Dendritic cell treated with granulocyte-macrophage colony-stimulating factor and Interleukin-4, amounts not matched to agents 40 ng/mL and 50 ng/mL, for 4 days (primary cell): ENCODE data around the gene JARID2.

Experiments used
- H3K27ac Mint-ChIP-seq: one replicate; pipeline ENCODE4 v1.8.0; 2022; ENCODE audit warnings: mild to moderate bottlenecking, mixed read lengths
- H3K27me3 Mint-ChIP-seq: one replicate; pipeline ENCODE4 v1.8.0; 2022; ENCODE audit warnings: mild to moderate bottlenecking, mixed read lengths
- H3K36me3 Mint-ChIP-seq: one replicate; pipeline ENCODE4 v1.8.0; 2022; ENCODE audit warnings: low read depth, mixed read lengths
- H3K4me1 Mint-ChIP-seq: one replicate; pipeline ENCODE4 v1.8.0; 2022; ENCODE audit warnings: low read depth, mixed read lengths
- H3K4me3 Mint-ChIP-seq: one replicate; pipeline ENCODE4 v1.8.0; 2022; ENCODE audit warnings: mild to moderate bottlenecking, moderate library complexity, mixed read lengths
- H3K9me3 Mint-ChIP-seq: one replicate; pipeline ENCODE4 v1.8.0; 2022; ENCODE audit warnings: mixed read lengths
- intact Hi-C: fragments of 100-400 bp; cut with micrococcal nuclease; formaldehyde crosslinking; loops from one replicate; pipeline ENCODE4 v1.15.0; 2022

JARID2 gene

DNA sequence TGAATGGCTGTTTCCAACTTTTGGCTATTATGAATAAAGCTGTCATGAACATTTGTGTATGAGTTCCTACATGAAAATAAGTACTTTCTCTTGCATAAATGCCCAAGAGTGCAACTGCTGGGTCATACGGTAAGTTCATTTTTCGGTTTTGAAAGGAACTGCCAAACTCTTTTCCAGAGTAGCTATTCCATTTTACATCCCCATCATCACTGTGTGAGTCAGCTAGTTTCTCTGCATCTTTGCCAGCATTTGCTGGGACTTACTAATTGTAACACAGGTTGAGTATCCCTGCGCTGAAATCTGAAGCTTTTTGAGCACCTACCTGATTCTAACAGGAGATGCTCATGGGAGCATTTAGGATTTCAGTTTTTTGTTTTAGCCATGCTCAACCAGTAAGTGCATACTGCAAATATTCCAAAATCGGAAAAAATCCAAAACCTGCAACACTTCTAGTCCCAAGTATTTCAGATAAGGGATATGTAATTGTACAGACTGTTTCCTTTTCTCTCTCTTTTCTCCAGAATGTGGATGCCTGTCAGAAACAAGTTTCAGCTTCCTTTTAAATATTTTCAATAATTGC is 298.5 kb downstream of the JARID2 start:
- H3K27ac Mint-ChIP-seq, result peak overlapping the region; percentile 75
- H3K27me3 Mint-ChIP-seq, result no peaks in the 10 kb centered on the region
- H3K9me3 Mint-ChIP-seq, result peaks cover 14% of the 10 kb centered on the region
- intact Hi-C loops, result no loop called here
- H3K4me3 Mint-ChIP-seq, result no peak overlapping the region
- H3K4me1 Mint-ChIP-seq, result peaks cover 33% of the 10 kb centered on the region
- H3K36me3 Mint-ChIP-seq, result peaks cover 11% of the 10 kb centered on the region

DNA sequence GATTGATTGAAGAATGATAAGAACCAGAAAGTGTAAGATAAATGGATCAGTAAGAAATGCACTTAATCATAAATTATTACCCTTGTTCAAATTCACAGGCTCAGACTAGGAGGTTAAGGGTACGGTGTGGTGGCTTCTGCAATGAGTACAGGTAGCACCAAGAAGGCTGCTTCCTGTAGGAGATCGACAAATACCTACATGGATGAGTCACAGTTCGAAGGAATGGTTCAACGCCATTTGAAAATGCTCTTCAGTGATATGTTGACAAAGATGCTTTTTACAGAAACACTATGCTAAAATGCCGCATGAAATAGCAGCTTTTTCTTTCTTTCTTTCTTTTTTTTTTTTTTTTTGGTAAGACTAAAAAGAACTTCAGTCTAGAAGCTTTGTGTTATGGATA is 300.7 kb downstream of the JARID2 start:
- peaks cover 14% of the 10 kb centered on the region for H3K9me3 Mint-ChIP-seq
- no peak overlapping the region for H3K27ac Mint-ChIP-seq
- peaks cover 16% of the 10 kb centered on the region for H3K36me3 Mint-ChIP-seq
- intact Hi-C loops, result no loop called here
- H3K27me3 Mint-ChIP-seq, result no peaks in the 10 kb centered on the region
- no peak overlapping the region for H3K4me3 Mint-ChIP-seq
- H3K4me1 Mint-ChIP-seq, result peaks cover 38% of the 10 kb centered on the region

DNA sequence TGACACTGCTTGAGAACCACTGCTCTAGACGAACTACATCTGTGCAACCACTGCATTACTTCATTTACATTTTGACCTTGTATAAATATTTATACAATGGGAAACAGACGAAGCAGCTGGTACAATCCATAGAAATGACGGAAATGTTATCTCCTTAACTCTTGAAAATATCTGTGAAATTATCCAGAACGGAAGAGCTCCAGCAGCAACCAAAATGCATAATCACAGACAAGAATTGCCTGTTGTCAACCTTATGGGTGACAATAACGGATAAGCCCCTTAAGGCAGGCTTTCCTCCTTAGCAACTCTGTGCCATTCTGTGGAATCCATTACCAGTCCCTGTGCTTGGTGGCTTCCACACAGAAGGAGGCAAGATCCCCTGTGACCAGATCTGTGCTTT is 301.5 kb downstream of the JARID2 start:
- no peaks in the 10 kb centered on the region for H3K27me3 Mint-ChIP-seq
- intact Hi-C loops, result no loop called here
- H3K27ac Mint-ChIP-seq, result no peak overlapping the region
- H3K4me3 Mint-ChIP-seq, result no peak overlapping the region
- H3K9me3 Mint-ChIP-seq, result peaks cover 14% of the 10 kb centered on the region
- peaks cover 43% of the 10 kb centered on the region for H3K4me1 Mint-ChIP-seq
- H3K36me3 Mint-ChIP-seq, result peaks cover 21% of the 10 kb centered on the region

GRCh38 chr6:15549371-15549770 is 303.5 kb downstream of the JARID2 start:
- Mint-ChIP-seq H3K9me3 (peaks cover 5% of the 10 kb centered on the region), H3K4me1 (peaks cover 49% of the 10 kb centered on the region), H3K27ac (peak overlapping the region; percentile 43), H3K27me3 (no peaks in the 10 kb centered on the region), H3K4me3 (no peak overlapping the region), H3K36me3 (peaks cover 16% of the 10 kb centered on the region)
- intact Hi-C loops, result no loop called here

DNA sequence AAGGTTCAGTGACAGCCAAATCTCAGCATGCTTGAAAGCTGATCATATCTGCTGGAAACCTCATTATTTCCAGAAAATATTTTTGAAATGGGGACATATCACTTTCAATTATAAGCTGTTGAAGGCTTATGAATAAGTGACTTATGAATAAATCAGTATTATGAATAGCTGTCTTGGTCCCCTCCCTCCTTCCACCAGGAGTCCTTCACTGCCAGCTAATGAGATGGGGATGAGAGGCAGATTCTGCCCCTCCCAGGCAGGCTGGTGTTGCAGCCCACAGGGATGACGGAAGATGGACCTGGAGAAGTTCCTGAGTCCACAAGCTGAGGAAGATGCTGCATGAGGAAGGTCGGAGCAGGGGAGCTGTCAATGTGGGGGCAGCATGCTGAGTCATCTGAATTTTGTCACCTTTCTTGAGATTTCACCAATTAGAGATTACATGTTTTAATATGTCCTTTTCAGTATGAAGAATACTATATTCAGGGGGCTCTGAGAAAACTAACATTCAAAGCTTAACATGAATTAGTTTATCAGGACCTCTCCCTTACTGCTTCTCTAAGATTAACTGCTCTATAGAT is 304.8 kb downstream of the JARID2 start:
- H3K4me1 Mint-ChIP-seq, result peaks cover 62% of the 10 kb centered on the region
- H3K27me3 Mint-ChIP-seq, result no peaks in the 10 kb centered on the region
- no peak overlapping the region for H3K4me3 Mint-ChIP-seq
- intact Hi-C loops, result no loop called here
- peaks cover 8% of the 10 kb centered on the region for H3K9me3 Mint-ChIP-seq
- H3K36me3 Mint-ChIP-seq, result peaks cover 18% of the 10 kb centered on the region
- no peak overlapping the region for H3K27ac Mint-ChIP-seq

GRCh38 chr6:15551262-15551661 is 305.4 kb downstream of the JARID2 start:
- intact Hi-C loops, result no loop called here
- H3K27me3 Mint-ChIP-seq, result no peaks in the 10 kb centered on the region
- no peak overlapping the region for H3K4me3 Mint-ChIP-seq
- peaks cover 8% of the 10 kb centered on the region for H3K9me3 Mint-ChIP-seq
- H3K4me1 Mint-ChIP-seq, result peaks cover 64% of the 10 kb centered on the region
- H3K27ac Mint-ChIP-seq, result no peak overlapping the region
- peaks cover 18% of the 10 kb centered on the region for H3K36me3 Mint-ChIP-seq

- H3K4me3 Mint-ChIP-seq, result no peak overlapping the region
- peaks cover 18% of the 10 kb centered on the region for H3K36me3 Mint-ChIP-seq
- peaks cover 70% of the 10 kb centered on the region for H3K4me1 Mint-ChIP-seq
- no peaks in the 10 kb centered on the region for H3K27me3 Mint-ChIP-seq
- H3K27ac Mint-ChIP-seq, result no peak overlapping the region
- intact Hi-C loops, result no loop called here
- peaks cover 8% of the 10 kb centered on the region for H3K9me3 Mint-ChIP-seq
These were observed 305.9 kb downstream of the JARID2 start for GRCh38 chr6:15551798-15552197.

DNA sequence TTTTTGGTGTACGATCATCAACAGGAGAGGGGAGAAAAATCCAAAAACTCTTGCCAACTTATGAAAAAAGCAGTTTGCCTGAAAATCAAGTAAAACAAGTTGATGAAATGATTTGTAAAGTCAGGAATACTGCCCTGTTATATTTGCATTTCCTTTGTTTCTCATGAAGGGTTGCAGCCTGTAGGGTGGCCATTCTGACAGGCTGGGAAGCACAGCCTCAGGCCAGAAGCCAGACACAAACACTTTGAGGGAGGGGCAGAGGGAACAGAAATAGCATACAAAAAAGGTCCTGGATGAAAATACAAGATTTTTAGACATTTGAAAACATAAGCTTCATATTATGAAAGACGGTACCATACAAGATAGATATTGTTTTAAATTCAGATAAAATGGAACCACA is 307.2 kb downstream of the JARID2 start:
- peaks cover 18% of the 10 kb centered on the region for H3K36me3 Mint-ChIP-seq
- no peak overlapping the region for H3K4me3 Mint-ChIP-seq
- no peak overlapping the region for H3K27ac Mint-ChIP-seq
- peaks cover 8% of the 10 kb centered on the region for H3K9me3 Mint-ChIP-seq
- H3K27me3 Mint-ChIP-seq, result no peaks in the 10 kb centered on the region
- peaks cover 74% of the 10 kb centered on the region for H3K4me1 Mint-ChIP-seq
- intact Hi-C loops, result no loop called here

DNA sequence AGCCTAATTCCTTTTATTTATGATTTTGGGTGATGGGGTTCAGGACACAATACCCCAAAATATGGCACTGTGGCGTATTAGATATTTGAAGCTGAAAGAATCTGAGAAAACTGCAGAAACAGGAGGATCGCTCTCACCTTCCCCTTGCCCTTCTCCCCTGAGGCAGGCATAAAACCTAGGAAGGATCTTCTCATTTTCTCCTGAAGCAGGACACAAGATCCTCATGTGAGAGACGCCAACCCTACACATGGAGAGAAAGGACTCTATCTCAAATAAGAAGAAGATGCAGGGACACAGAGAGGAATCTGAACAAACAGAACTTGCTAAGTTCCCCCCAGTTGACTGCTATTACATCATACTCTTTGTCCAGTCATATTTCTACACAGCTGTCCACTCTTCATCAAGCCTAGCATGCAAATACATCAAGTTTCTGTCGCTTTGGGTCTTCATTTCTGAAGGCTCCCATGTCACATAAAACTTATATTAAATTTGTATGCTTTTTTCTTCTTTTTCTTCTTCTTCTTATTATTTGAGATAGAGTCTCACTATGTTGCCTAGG is 307.9 kb downstream of the JARID2 start:
- Mint-ChIP-seq H3K27ac (peak overlapping the region; percentile 79), H3K36me3 (peaks cover 18% of the 10 kb centered on the region), H3K27me3 (no peaks in the 10 kb centered on the region), H3K4me1 (peaks cover 69% of the 10 kb centered on the region), H3K4me3 (no peak overlapping the region), H3K9me3 (peaks cover 8% of the 10 kb centered on the region)
- intact Hi-C loops, result no loop called here

- no peaks in the 10 kb centered on the region for H3K27me3 Mint-ChIP-seq
- H3K27ac Mint-ChIP-seq, result peak overlapping the region; percentile 79
- H3K4me3 Mint-ChIP-seq, result no peak overlapping the region
These were observed 308.8 kb downstream of the JARID2 start for GRCh38 chr6:15554728-15555100.

GRCh38 chr6:15555101-15556038 is 309.5 kb downstream of the JARID2 start:
- intact Hi-C loops, result no loop called here
- Mint-ChIP-seq H3K4me1 (peaks cover 58% of the 10 kb centered on the region), H3K27ac (peak overlapping the region; percentile 79), H3K36me3 (peaks cover 18% of the 10 kb centered on the region), H3K9me3 (peaks cover 8% of the 10 kb centered on the region), H3K4me3 (no peak overlapping the region), H3K27me3 (no peaks in the 10 kb centered on the region)

More at GRCh38 chr6:15554728-15555100, 308.8 kb downstream of the JARID2 start:
- H3K4me1 Mint-ChIP-seq, result peaks cover 61% of the 10 kb centered on the region
- peaks cover 8% of the 10 kb centered on the region for H3K9me3 Mint-ChIP-seq
- intact Hi-C loops, result no loop called here
- H3K36me3 Mint-ChIP-seq, result peaks cover 18% of the 10 kb centered on the region

DNA sequence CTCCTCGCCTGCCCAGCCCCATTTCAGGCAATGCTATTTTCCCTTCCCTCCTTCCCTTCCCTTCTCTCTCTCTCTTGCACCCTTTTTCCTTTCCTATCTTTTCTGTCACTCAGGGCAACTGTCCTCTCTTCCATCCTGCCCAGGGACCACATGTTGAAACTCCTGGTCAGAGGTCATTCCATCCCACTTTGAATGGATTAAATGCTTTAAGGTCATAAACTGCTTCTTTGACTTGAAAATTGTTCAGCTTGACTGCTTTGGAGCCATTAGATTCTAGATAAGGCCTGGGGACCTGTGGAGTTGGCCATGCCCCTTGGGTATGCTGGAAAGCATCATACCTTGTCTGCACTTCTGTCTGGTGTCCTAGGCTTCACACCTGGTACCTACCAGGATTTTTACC is 310.8 kb downstream of the JARID2 start:
- Mint-ChIP-seq H3K4me3 (no peak overlapping the region), H3K27ac (peak overlapping the region; percentile 53), H3K4me1 (peaks cover 44% of the 10 kb centered on the region), H3K9me3 (peaks cover 8% of the 10 kb centered on the region), H3K36me3 (peaks cover 12% of the 10 kb centered on the region), H3K27me3 (no peaks in the 10 kb centered on the region)
- intact Hi-C loops, result no loop called here

GRCh38 chr6:15557174-15557573 is 311.3 kb downstream of the JARID2 start:
- H3K9me3 Mint-ChIP-seq, result peaks cover 8% of the 10 kb centered on the region
- H3K27ac Mint-ChIP-seq, result peak overlapping the region; percentile 53
- intact Hi-C loops, result no loop called here
- peaks cover 8% of the 10 kb centered on the region for H3K36me3 Mint-ChIP-seq
- peaks cover 41% of the 10 kb centered on the region for H3K4me1 Mint-ChIP-seq
- H3K4me3 Mint-ChIP-seq, result no peak overlapping the region
- H3K27me3 Mint-ChIP-seq, result no peaks in the 10 kb centered on the region

- peaks cover 26% of the 10 kb centered on the region for H3K4me1 Mint-ChIP-seq
- no peaks in the 10 kb centered on the region for H3K27me3 Mint-ChIP-seq
- intact Hi-C loops, result no loop called here
- H3K36me3 Mint-ChIP-seq, result no peaks in the 10 kb centered on the region
- H3K27ac Mint-ChIP-seq, result no peak overlapping the region
- H3K4me3 Mint-ChIP-seq, result no peak overlapping the region
- H3K9me3 Mint-ChIP-seq, result no peaks in the 10 kb centered on the region
These were observed 314.8 kb downstream of the JARID2 start for GRCh38 chr6:15560713-15561112.
